Fibroblast of skin of abdomen (primary cell): ENCODE measurements around the gene TBC1D25.

ENCODE experiments used
- DNase-seq: peaks from one replicate; pipeline ENCODE4 v3.0.0-alpha.2; 2013

Gene TBC1D25

DNA sequence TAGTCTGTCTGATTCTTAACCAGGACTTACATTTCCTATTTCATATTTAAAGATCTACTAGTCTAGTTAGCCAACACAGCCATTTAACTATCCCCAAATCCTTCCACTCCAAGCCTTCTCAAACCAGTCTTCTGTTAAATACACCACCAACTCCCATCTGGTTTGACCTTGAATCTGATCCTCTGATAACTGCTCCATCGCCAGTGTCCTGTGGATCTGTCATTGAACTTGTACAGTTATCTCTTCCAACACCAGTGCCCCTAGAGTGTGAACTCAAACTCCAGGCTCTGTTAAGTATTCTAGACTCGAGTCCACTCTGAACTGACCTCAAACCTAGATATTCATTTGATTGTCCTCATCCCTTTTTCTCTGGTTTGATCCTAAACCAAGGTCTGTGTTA is 72.2 kb downstream of the TBC1D25 start:
- no peak for DNase-seq
